ENCODE data around the gene KLRC1. TPM values are rescaled to one million over a fixed set of nuclear protein-coding genes. Genes with fewer than 3 reads are reported as not detected.

The KLRC1 gene
- total RNA-seq, 1 donor from 2014 or later: 1.8 TPM

DNA sequence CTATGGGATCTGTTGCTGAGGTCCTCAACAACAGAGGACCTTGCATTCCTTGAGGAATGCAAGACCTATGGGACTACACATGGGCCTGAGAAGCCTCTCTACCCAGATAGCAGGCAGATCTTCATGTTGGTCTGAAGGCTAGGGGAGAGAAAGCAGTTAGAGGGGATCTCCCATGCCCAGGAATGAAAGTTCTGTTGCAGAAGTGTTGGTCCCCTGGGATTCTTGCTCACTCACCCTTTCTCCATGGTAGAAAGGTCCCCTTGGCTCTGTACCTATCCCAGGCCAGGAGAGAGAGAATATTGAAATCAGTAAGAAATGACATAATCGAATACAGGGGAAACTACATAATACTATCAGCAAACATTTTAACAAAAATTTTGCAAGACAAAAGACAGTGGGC, 16.5 kb upstream of the KLRC1 start:
- H3K27me3 ChIP-seq (ENCODE audit: low read depth): no peaks in the 10 kb centered on the region
- no peaks in the 10 kb centered on the region for H3K4me1 ChIP-seq
- intact Hi-C loops (cut with DNase I): no loop called here
- ATAC-seq (no peak), DNase-seq (no peak)
- H3K4me3 ChIP-seq: no peak overlapping the region
- H3K36me3 ChIP-seq: no peaks in the 10 kb centered on the region
- no peak overlapping the region for H3K27ac ChIP-seq
- no peaks in the 10 kb centered on the region for H3K9me3 ChIP-seq
- TF ChIP-seq CTCF (IDR thresholded peaks at IDR 0.05): no peak

DNA sequence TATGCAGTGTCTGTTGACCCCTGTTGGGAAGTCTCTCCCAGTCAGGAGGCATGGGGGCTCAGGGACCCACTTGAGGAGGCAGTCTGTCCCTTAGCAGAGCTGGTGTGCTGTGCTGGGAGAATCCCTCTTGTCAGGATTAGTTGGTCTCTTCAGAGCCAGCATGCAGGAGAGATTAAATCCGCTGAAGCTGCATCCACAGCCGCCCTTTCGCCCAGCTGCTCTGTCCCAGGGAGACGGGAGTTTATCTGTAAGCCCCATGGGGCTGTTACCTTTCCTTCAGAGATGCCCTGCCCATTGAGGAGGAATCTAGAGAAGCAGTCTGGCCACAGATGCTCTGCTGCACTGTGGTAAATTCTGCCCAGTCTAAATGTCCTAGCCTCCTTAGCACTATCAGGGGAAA, 13.1 kb upstream of the KLRC1 start:
- H3K9me3 ChIP-seq: no peaks in the 10 kb centered on the region
- no peak overlapping the region for H3K4me3 ChIP-seq
- DNase-seq (no peak), ATAC-seq (no peak)
- H3K36me3 ChIP-seq: no peaks in the 10 kb centered on the region
- intact Hi-C loops (cut with DNase I): no loop called here
- TF ChIP-seq CTCF (IDR thresholded peaks at IDR 0.05): no peak
- no peak overlapping the region for H3K27ac ChIP-seq
- no peaks in the 10 kb centered on the region for H3K4me1 ChIP-seq
- H3K27me3 ChIP-seq (ENCODE audit: low read depth): no peaks in the 10 kb centered on the region

- no peak for TF ChIP-seq CTCF (IDR thresholded peaks at IDR 0.05)
- DNase-seq: no peak
- no peak for ATAC-seq
- Histone ChIP-seq H3K27ac (no peak overlapping the region), H3K4me3 (no peak overlapping the region), H3K9me3 (peaks cover 26% of the 10 kb centered on the region), H3K36me3 (no peaks in the 10 kb centered on the region), H3K4me1 (no peaks in the 10 kb centered on the region), H3K27me3 (ENCODE audit: low read depth) (no peaks in the 10 kb centered on the region)
- intact Hi-C loops (cut with DNase I): no loop called here
These were observed 4.6 kb upstream of the KLRC1 start for GRCh38 chr12:10457760-10458159.

- TF ChIP-seq CTCF (IDR thresholded peaks at IDR 0.05): no peak
- Histone ChIP-seq H3K4me1 (no peaks in the 10 kb centered on the region), H3K36me3 (no peaks in the 10 kb centered on the region), H3K4me3 (no peak overlapping the region), H3K9me3 (peaks cover 26% of the 10 kb centered on the region), H3K27ac (no peak overlapping the region), H3K27me3 (ENCODE audit: low read depth) (no peaks in the 10 kb centered on the region)
- ATAC-seq: no peak
- intact Hi-C loops (cut with DNase I): no loop called here
- no peak for DNase-seq
These were observed 3.7 kb upstream of the KLRC1 start for GRCh38 chr12:10456856-10457255.

- Histone ChIP-seq H3K27ac (no peak overlapping the region), H3K9me3 (peaks cover 26% of the 10 kb centered on the region), H3K27me3 (ENCODE audit: low read depth) (no peaks in the 10 kb centered on the region), H3K4me1 (no peaks in the 10 kb centered on the region), H3K36me3 (no peaks in the 10 kb centered on the region), H3K4me3 (no peak overlapping the region)
- TF ChIP-seq CTCF (IDR thresholded peaks at IDR 0.05): no peak
- DNase-seq: no peak
- no peak for ATAC-seq
- intact Hi-C loops (cut with DNase I): no loop called here
These were observed 2.6 kb upstream of the KLRC1 start for GRCh38 chr12:10455766-10456165.

- DNase-seq (no peak), ATAC-seq (no peak)
- Histone ChIP-seq H3K4me3 (no peak overlapping the region), H3K9me3 (peaks cover 26% of the 10 kb centered on the region), H3K27ac (no peak overlapping the region), H3K36me3 (no peaks in the 10 kb centered on the region), H3K4me1 (no peaks in the 10 kb centered on the region), H3K27me3 (ENCODE audit: low read depth) (no peaks in the 10 kb centered on the region)
- no peak for TF ChIP-seq CTCF (IDR thresholded peaks at IDR 0.05)
- intact Hi-C loops (cut with DNase I): no loop called here
These were observed 1.4 kb upstream of the KLRC1 start for GRCh38 chr12:10454531-10454930.
